ENCODE measurements around the gene IKZF5. TPM values are rescaled to one million over a fixed set of nuclear protein-coding genes. Genes with fewer than 3 reads are reported as not detected.

Gene IKZF5, protein sequence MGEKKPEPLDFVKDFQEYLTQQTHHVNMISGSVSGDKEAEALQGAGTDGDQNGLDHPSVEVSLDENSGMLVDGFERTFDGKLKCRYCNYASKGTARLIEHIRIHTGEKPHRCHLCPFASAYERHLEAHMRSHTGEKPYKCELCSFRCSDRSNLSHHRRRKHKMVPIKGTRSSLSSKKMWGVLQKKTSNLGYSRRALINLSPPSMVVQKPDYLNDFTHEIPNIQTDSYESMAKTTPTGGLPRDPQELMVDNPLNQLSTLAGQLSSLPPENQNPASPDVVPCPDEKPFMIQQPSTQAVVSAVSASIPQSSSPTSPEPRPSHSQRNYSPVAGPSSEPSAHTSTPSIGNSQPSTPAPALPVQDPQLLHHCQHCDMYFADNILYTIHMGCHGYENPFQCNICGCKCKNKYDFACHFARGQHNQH
- total RNA-seq (2014; rRNA removed; shearing (Covaris generic)), result 4.2 and 5.4 TPM in 2 replicates
- polyA plus RNA-seq (2015; cell fraction: cytosol; rRNA removed), result 11.0 and 12.9 TPM in 2 replicates
- 19.5 and 19.8 TPM in 2 replicates for polyA plus RNA-seq (2015; cell fraction: nucleus; rRNA removed)

DNA sequence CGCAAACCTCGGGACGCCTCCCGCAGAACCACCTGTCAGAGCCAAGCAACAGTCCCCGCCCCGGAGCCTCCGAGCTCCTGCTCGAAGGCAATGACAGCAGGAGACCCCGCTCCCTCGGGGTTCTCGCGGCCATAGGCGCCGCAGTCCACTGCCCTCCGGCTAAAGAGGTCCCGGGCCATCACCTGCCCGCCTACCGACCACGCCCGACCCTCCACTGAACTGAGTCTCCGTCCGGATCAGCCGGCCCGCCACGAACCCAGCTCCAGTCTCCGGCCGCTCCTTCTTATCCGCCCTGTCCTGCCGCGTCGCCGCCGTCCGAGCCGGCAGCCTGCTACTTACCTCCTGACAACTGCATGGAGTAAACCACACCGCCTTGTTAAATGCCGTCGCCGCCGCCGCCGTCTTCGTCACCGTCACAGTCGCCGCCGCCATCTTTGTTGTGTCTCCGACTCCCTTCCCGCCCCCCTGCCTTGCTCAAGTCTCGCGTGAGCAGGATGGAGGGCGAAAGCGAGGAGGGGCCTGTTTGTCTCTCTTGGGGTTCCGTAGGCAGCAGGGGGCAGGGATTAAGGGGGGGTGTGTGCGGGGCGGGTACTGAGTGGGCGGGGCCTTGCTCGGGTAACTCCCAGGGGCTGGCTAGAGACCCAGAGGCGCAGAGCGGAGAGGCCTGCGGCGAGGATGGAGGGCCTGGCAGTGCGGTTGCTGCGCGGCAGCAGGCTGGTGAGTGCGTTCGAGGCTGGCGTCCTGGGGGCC is at the start of gene IKZF5, which contains the start of gene ACADSB:
IKZF5 (minus strand) TSS at position 441 of the 750 bp plus-strand sequence. CDS start 10,170 bp downstream, outside the sequence.
ACADSB (plus strand) TSS at position 652 of the 750 bp plus-strand sequence; CDS start at position 676, 24 bp downstream.
- DNase-seq (ENCODE audit: low read depth), result peak; percentile 89

DNA sequence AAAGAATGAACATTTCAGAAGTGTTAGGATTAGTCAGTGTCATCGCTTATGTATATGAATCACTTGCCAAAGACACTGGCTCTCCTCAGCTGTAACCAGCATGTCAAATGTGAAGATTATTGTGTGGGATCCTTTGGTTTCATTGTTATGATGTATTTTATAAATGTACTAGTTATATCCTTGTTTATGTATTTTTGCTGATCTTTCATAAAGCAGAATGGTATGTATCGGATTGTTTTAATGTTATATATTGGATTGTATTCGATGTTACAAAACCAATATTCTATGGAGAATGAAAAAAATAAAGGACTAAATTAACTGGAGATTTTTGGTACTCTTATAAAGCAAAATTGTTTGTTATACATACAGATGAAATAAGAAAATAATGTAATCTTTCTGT is 49.4 kb upstream of the IKZF5 start:
- no peak for DNase-seq (ENCODE audit: low read depth)

DNA sequence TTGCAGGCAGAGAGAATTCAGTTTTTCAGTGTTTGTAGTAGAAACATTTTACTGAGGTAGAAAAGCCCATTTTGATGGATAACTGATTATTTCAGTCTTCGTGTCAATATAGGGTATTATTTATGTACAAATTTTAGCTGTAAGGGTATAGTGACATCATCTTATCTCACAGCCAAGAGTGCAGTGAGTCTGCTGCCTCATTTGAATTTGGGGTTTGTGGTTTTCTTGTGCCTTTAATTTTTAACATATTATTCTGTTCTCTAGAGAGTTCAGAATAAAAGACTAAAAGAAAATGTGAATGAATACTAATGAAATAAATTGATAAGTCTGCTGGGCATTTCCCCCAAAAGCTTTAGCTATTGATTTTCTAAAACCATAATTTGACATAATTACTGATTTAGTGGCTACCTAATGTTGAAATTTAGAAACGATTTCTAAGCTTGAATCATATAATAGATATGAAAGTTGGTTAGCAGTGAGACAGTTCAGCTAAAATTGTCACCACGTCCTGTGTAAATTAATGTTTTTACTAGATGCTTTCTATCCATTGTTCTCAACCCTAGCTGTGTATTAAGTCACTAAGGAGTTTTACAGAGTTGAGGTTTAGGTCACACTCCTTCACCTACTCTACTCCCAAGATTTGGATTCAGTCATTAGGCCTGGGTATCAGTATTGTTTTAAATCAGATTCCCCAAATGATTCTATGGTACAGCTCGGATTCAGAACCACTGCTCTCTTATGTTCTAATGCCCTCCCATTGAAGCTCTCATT is 37.6 kb upstream of the IKZF5 start:
- DNase-seq (ENCODE audit: low read depth), result no peak

DNA sequence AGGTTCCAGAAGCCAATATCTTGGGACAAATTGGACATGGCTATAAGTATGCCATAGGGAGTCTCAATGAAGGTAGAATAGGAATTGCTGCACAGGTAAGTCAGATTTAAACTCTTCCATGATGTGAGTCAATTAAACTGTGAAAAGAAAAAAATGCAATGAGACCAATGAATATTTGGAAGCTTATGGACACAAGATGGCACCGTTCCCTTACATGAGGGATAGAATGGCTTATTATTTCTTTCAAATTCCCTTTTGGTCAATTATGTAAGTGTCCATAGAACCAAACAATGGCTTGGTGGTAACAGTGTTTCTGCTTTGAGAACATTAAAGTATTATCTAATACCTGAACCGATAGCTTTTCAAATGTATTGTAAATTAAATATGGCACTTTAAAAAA is 35.8 kb upstream of the IKZF5 start:
- no peak for DNase-seq (ENCODE audit: low read depth)

- DNase-seq (ENCODE audit: low read depth), result peak; percentile 70
Observed at GRCh38 chr10:123043409-123043925, 34.9 kb upstream of the IKZF5 start.

DNA sequence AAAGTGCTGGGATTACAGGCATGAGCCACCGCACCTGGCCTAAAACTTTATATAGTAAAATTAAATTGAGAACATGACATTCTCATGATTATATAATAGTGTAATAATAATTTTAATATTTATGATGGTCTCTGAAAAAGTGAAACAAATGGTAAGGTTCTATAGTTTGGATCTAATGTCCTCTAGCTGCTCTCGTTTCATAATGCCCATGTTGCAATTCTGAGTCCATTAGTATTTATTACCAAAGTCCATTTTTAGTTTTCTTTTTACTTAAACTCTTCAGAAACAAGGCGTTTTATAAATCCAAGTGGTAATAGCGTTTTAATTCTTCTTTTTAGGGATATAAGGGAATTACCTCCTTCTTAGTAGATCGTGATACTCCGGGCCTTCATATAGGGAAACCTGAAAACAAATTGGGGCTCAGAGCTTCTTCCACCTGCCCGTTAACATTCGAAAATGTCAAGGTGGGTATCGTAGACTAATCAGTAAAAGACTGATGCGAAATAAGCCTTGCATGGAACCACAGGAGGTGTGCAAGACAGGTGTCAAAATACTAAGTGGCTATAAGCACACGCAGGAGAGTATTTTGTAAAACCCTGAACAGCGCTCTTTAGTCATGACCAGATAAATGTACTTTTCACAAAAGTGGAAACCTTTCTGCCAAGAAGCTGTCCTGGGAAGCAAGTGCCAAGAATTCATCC is 34.3 kb upstream of the IKZF5 start:
- no peak for DNase-seq (ENCODE audit: low read depth)

GRCh38 chr10:123039632-123039930 is 31.0 kb upstream of the IKZF5 start:
- no peak for DNase-seq (ENCODE audit: low read depth)

GRCh38 chr10:123038782-123039631 is 30.4 kb upstream of the IKZF5 start:
- DNase-seq (ENCODE audit: low read depth), result no peak

GRCh38 chr10:123035467-123036086 is 27.0 kb upstream of the IKZF5 start:
- no peak for DNase-seq (ENCODE audit: low read depth)

DNA sequence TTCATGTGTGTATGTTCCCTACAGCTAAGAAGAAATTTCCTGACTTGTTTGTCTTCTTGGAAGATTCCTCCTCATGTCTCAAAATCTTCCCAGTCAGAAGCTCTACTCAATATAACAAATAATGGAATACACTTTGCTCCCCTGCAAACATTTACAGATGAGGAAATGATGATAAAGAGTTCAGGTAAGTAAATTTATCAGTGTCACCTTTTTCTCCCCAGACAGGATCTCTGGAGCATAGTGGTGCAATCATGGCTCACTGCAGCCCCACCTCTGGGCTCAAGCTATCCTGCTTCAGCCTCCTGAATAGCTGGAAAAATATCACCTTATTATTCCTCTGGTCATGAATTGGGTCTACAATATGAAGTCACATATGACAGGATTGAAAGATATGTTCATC is 25.7 kb upstream of the IKZF5 start:
- DNase-seq (ENCODE audit: low read depth), result no peak

DNA sequence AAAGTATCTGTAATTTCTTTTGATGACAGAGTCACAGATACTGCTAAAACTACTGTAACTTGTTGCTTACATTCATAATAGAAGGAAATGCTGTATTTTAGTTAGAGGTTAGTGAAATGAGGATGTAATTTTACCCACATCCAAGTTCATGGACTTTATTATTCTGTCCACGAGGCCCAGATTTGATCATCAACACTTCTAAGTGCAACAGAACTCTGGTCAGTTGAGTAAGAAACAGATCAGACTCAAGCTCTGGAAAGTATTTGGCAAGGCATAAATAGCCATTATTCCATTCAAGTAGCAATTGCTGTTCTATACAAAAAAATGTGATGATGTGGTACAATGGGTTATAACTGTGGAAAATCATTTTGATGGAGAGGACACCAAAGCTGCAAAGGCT is 22.5 kb upstream of the IKZF5 start:
- no peak for DNase-seq (ENCODE audit: low read depth)

GRCh38 chr10:123027861-123028260 is 19.3 kb upstream of the IKZF5 start:
- DNase-seq (ENCODE audit: low read depth), result no peak

GRCh38 chr10:123026302-123026701 is 17.7 kb upstream of the IKZF5 start:
- DNase-seq (ENCODE audit: low read depth), result no peak

GRCh38 chr10:123024540-123024939 is 15.9 kb upstream of the IKZF5 start:
- no peak for DNase-seq (ENCODE audit: low read depth)

- no peak for DNase-seq (ENCODE audit: low read depth)
Observed at GRCh38 chr10:123021517-123021916, 12.9 kb upstream of the IKZF5 start.

DNA sequence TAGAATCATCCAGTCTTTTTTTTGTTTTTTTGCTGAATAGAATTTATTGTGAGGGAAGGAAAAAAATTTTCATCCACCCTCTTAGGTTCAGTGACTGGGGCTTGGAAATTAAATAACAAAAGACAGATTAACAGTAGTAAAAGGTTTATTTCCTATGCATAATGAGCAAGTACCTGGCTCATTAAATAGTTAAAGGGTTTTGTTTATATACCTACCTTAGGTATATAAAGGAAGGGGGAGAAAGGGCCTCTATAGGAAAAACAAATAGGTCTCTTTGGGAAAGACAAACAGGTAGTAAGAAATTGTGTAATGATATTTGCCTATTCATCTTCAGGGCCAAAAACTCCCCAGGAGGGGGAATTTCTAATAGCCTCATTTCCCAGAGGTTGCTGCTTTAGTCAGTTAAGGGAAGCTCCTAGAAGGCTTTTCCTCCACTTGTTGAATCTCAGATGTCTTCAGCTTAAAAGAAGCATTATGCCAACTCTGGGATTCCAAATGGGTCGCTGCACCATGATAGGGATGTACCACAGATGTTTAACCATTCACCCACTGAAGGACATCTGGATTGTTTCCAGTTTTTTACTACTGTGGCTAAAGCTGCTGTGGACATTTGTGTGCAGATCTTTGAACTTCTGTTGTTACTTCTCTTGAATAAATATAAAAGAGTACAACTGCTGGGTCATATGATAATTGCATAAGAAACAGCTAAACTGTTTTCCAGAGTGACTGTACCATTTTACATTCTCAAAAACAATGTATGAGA is 11.5 kb upstream of the IKZF5 start:
- DNase-seq (ENCODE audit: low read depth), result no peak

DNA sequence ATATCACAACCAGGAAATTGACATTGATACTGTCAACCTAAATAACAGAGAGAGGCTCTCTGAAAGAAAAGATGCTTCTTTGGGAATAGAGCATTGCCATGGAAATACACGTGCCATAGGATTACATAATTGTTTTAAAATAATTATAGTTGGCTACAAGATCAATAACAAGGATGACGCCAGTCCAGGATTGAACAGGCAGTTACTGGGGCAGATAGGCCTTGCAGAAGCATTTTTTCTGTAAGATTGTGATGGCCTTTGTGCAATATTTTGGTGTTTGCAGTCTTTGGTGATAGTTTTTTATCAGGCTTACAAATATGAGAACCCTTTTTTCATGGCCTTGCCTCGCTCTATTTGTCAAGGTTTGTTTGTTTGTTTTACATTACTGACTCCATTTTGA is 10.7 kb upstream of the IKZF5 start:
- no peak for DNase-seq (ENCODE audit: low read depth)

- no peak for DNase-seq (ENCODE audit: low read depth)
Observed at GRCh38 chr10:123018531-123018930, 9.9 kb upstream of the IKZF5 start.

All from HT1080 (cell line).